B cell (primary cell): ENCODE results near the gene WDR4. TPM values are rescaled to one million over a fixed set of nuclear protein-coding genes. Genes with fewer than 3 reads are reported as not detected.
"Not testable (repeated sequence)": the region's sequence is repeated elsewhere in the genome, so short reads cannot be mapped to it uniquely, and the experiment has no call there.

ENCODE experiments used
- ATAC-seq: fragments of 200-7000 bp; cut with Tn5 transposase; one replicate; pipeline ENCODE4 v1.10.0; 2021; ENCODE audit warnings: low read depth, mild to moderate bottlenecking, moderate number of reproducible peaks, moderate library complexity
- CTCF ChIA-PET: fragments of 350-600 bp; sonication (Branson Sonifier 250); formaldehyde crosslinking; loops from one replicate; lab custom pipeline; 2021; ENCODE audit warnings: antibody characterized with exemption, inconsistent platforms; lab: Charles Lee
- POLR2A ChIA-PET: fragments of 350-600 bp; sonication (Branson Sonifier 250); formaldehyde crosslinking; loops from one replicate; lab custom pipeline; 2021; ENCODE audit warnings: antibody characterized with exemption; lab: Charles Lee
- DNase-seq: peaks from one replicate; pipeline ENCODE4 v3.0.0; 2013
- H2AFZ ChIP-seq: 2 replicates; pipeline ENCODE4 v1.6.1; 2012; ENCODE audit warnings: mild to moderate bottlenecking, low read depth, low read length; ENCODE audit not compliant: insufficient read depth, poor library complexity, severe bottlenecking
- H3K27ac ChIP-seq, 2 donors: 1 replicate in 1 of 2; 2 replicates in 1 of 2; pipeline ENCODE4 v1.5.1; 2012 to 2013; ENCODE audit warnings: low read length in 2 of 2, mild to moderate bottlenecking in 2 of 2, moderate library complexity in 1 of 2
- H3K27me3 ChIP-seq, 4 experiments: fragments of 200-600 bp in 1 of 4; sonication (generic) in 1 of 4; replicated peaks in 1 of 4; 1 replicate in 2 of 4; 2 replicates in 2 of 4; pipeline versions ENCODE4 v1.6.1 to v1.7.0; 2013 to 2016; ENCODE audit warnings: low read length in 3 of 4, mild to moderate bottlenecking in 2 of 4, mixed read lengths in 1 of 4, moderate library complexity in 1 of 4; ENCODE audit not compliant: insufficient read depth in 4 of 4, control insufficient read depth in 3 of 4; ENCODE audit errors: control extremely low read depth in 1 of 4
- H3K36me3 ChIP-seq, 2 experiments: replicated peaks in 1 of 2; 1 replicate in 1 of 2; 2 replicates in 1 of 2; pipeline versions ENCODE4 v1.6.1 to v1.7.1; 2013; ENCODE audit warnings: low read length in 1 of 2; ENCODE audit not compliant: insufficient read depth in 2 of 2, control insufficient read depth in 1 of 2; ENCODE audit errors: control extremely low read depth in 1 of 2, extremely low read depth in 1 of 2
- H3K4me1 ChIP-seq, 2 donors: fragments of 200-600 bp in 1 of 2; sonication (generic) in 1 of 2; 1 replicate in 1 of 2; 2 replicates in 1 of 2; pipeline versions ENCODE4 v1.5.1 to v1.6.1; 2013 to 2017; ENCODE audit warnings: low read length in 2 of 2; ENCODE audit not compliant: control insufficient read depth in 2 of 2, insufficient read depth in 2 of 2
- H3K4me2 ChIP-seq: replicated peaks from 2 replicates; pipeline ENCODE3; 2012; ENCODE audit warnings: mild to moderate bottlenecking, low read depth, low read length; ENCODE audit not compliant: poor library complexity, severe bottlenecking
- H3K4me3 ChIP-seq, 5 experiments: fragments of 200-600 bp in 1 of 5; sonication (generic) in 1 of 5; 1 replicate in 3 of 5; 2 replicates in 2 of 5; pipeline versions ENCODE4 v1.5.1 to v1.7.0; 2011 to 2016; ENCODE audit warnings: low read length in 4 of 5, mild to moderate bottlenecking in 4 of 5, low read depth in 2 of 5, control low read depth in 1 of 5, moderate library complexity in 1 of 5; ENCODE audit not compliant: insufficient read depth in 1 of 5; ENCODE audit errors: control extremely low read depth in 1 of 5, extremely low read depth in 1 of 5
- H3K79me2 ChIP-seq: fragments of 200-600 bp; sonication (generic); one replicate; pipeline ENCODE4 v1.6.0; 2016; ENCODE audit warnings: low read length; ENCODE audit not compliant: control insufficient read depth, insufficient read depth
- H3K9ac ChIP-seq: fragments of 200-600 bp; sonication (generic); 2 replicates; pipeline ENCODE4 v1.6.1; 2017; ENCODE audit warnings: mild to moderate bottlenecking, low read length, moderate library complexity
- H3K9me3 ChIP-seq, 3 donors: one replicate each; pipeline versions ENCODE4 v1.6.1 to v1.7.1; 2013; ENCODE audit warnings: low read length in 2 of 3; ENCODE audit not compliant: control insufficient read depth in 2 of 3, insufficient read depth in 1 of 3; ENCODE audit errors: control extremely low read depth in 1 of 3
- H4K20me1 ChIP-seq: 2 replicates; pipeline ENCODE4 v1.6.0; 2012; ENCODE audit warnings: mild to moderate bottlenecking, low read length; ENCODE audit not compliant: insufficient read depth, control insufficient read depth, poor library complexity, severe bottlenecking
- H3K27ac Mint-ChIP-seq: one replicate; pipeline ENCODE4 v1.8.0; 2021; ENCODE audit warnings: mixed read lengths
- H3K27me3 Mint-ChIP-seq: one replicate; pipeline ENCODE4 v1.8.0; 2021; ENCODE audit warnings: mixed read lengths
- H3K4me1 Mint-ChIP-seq: one replicate; pipeline ENCODE4 v1.8.0; 2021; ENCODE audit warnings: mixed read lengths
- H3K4me3 Mint-ChIP-seq: one replicate; pipeline ENCODE4 v1.8.0; 2021; ENCODE audit warnings: mixed read lengths
- H3K9me3 Mint-ChIP-seq: one replicate; pipeline ENCODE4 v1.8.0; 2022; ENCODE audit warnings: mixed read lengths; ENCODE audit not compliant: insufficient read depth
- CTCF ChIP-seq: fragments of 200-600 bp; IDR thresholded peaks from one replicate; pipeline ENCODE4 v1.8.0; 2022; ENCODE audit warnings: antibody characterized with exemption, mild to moderate bottlenecking
- EZH2 ChIP-seq: IDR thresholded peaks from 2 replicates; pipeline ENCODE4 v1.6.1; 2012; ENCODE audit warnings: borderline replicate concordance, low read depth, mild to moderate bottlenecking, moderate library complexity, low read length; ENCODE audit not compliant: insufficient read depth, poor library complexity, severe bottlenecking
- WGBS: methylation state at CpG from one replicate; pipeline ENCODE4 v1.1.5; 2013; ENCODE audit warnings: missing lambda C conversion rate; ENCODE audit not compliant: insufficient coverage; 5-methylcytosine and 5-hydroxymethylcytosine counted together
- intact Hi-C: fragments of 100-400 bp; cut with micrococcal nuclease; formaldehyde crosslinking; loops from one replicate; pipeline ENCODE4 v1.10.0; 2022
- polyA plus RNA-seq: library from polyadenylated mRNA; depleted of rRNA; stranded (reverse); fragments of >200 nt; gene quantifications from 2 replicates; pipeline ENCODE4 v1.2.3, GENCODE V29; 2012
- total RNA-seq, 2 donors: library from RNA; stranded (reverse); fragments of 120-200 nt in 1 of 2; gene quantifications; 1 replicate in 1 of 2; 2 replicates in 1 of 2; pipeline versions ENCODE4 v1.2.3 to v1.2.4, GENCODE V29; 2013 to 2022

Gene WDR4
- total and polyA plus RNA-seq, 2 donors (not counting 1 experiment from before 2014, with no cell fraction given), result 17.7 to 40.1 TPM

- H3K4me3 ChIP-seq, result no peak overlapping the region
- peaks cover 7 to 18% of the 10 kb centered on the region in 2 experiments for H3K36me3 ChIP-seq
- H3K27me3 ChIP-seq, result no peaks in the 10 kb centered on the region
- POLR2A ChIA-PET, result no interaction called here
- CTCF ChIA-PET, result no interaction called here
- no peak overlapping the region for H3K27ac ChIP-seq
- intact Hi-C loops, result no loop called here
- H2AFZ ChIP-seq, result no peak overlapping the region
- no peaks in the 10 kb centered on the region for H3K4me1 ChIP-seq
- no peak overlapping the region for H3K4me2 ChIP-seq
- TF ChIP-seq EZH2, result no peak
- no peak for TF ChIP-seq CTCF
- Mint-ChIP-seq H3K4me1 (no peaks in the 10 kb centered on the region), H3K27me3 (no peaks in the 10 kb centered on the region), H3K9me3 (no peaks in the 10 kb centered on the region), H3K27ac (no peak overlapping the region), H3K4me3 (no peak overlapping the region)
- no peak for DNase-seq
- H3K9ac ChIP-seq, result no peak overlapping the region
- no peaks in the 10 kb centered on the region for H3K9me3 ChIP-seq
- WGBS, result 80% methylated on average over 6 of the region's 7 CpGs
- H4K20me1 ChIP-seq, result no peaks in the 10 kb centered on the region
- H3K79me2 ChIP-seq, result no peaks in the 10 kb centered on the region
- no peak for ATAC-seq
Measured at GRCh38 chr21:42913476-42913875, 34.1 kb upstream of the WDR4 start.

- peaks cover 7 to 18% of the 10 kb centered on the region in 2 experiments for H3K36me3 ChIP-seq
- H4K20me1 ChIP-seq, intact Hi-C loops, H3K4me2 ChIP-seq, H3K4me3 ChIP-seq, H3K4me1 ChIP-seq, POLR2A ChIA-PET, H3K9ac ChIP-seq, H3K27me3 ChIP-seq, DNase-seq, H3K79me2 ChIP-seq, H3K27me3 Mint-ChIP-seq, H3K27ac Mint-ChIP-seq, H2AFZ ChIP-seq, H3K27ac ChIP-seq, H3K9me3 ChIP-seq, H3K4me3 Mint-ChIP-seq, H3K9me3 Mint-ChIP-seq, H3K4me1 Mint-ChIP-seq, ATAC-seq, CTCF ChIA-PET: not testable (repeated sequence)
- 90% methylated on average over 2 of the region's 6 CpGs for whole genome bisulfite sequencing
Measured at GRCh38 chr21:42911920-42912319, 32.6 kb upstream of the WDR4 start.

- POLR2A ChIA-PET, result interaction anchor here (0.6 kb wide), 1 partner anchor 26 kb away, joined by 3 read pairs; no protein-coding TSS in a partner anchor
- H4K20me1 ChIP-seq, intact Hi-C loops: not testable (repeated sequence)
Measured at GRCh38 chr21:42908484-42908883, 29.1 kb upstream of the WDR4 start.

More at GRCh38 chr21:42908484-42908883, 29.1 kb upstream of the WDR4 start:
- ATAC-seq, DNase-seq, H3K9me3 ChIP-seq, H3K4me2 ChIP-seq, CTCF ChIA-PET, H3K4me3 Mint-ChIP-seq, H3K27ac Mint-ChIP-seq, H3K27me3 ChIP-seq, H3K27ac ChIP-seq, H3K4me3 ChIP-seq, H3K27me3 Mint-ChIP-seq, H3K79me2 ChIP-seq, H3K9ac ChIP-seq, H2AFZ ChIP-seq, H3K4me1 Mint-ChIP-seq, H3K9me3 Mint-ChIP-seq, H3K4me1 ChIP-seq: not testable (repeated sequence)
- WGBS, result 98% methylated on average over 9 of the region's 9 CpGs
- peaks cover 15 to 40% of the 10 kb centered on the region in 2 experiments for H3K36me3 ChIP-seq
